ENCODE data around the gene BPGM. TPM values are rescaled to one million over a fixed set of nuclear protein-coding genes. Genes with fewer than 3 reads are reported as not detected.

Gene BPGM
- total and polyA plus RNA-seq, 2 experiments from 2014 or later, result 16.9 TPM

- Histone ChIP-seq H3K27me3 (ENCODE audit: insufficient read depth) (no peaks in the 10 kb centered on the region), H3K27ac (ENCODE audit: low read depth) (no peak overlapping the region), H3K4me1 (ENCODE audit: insufficient read depth) (no peaks in the 10 kb centered on the region), H4K20me1 (replicated peaks; ENCODE audit: insufficient read depth) (no peaks in the 10 kb centered on the region), H3F3A (replicated peaks; ENCODE audit: low read depth) (no peaks in the 10 kb centered on the region), H2AFZ (no peak overlapping the region), H3K9me2 (ENCODE audit: insufficient read depth) (peaks cover 12% of the 10 kb centered on the region), H3K4me2 (no peak overlapping the region), H3K36me3 (ENCODE audit: insufficient read depth) (no peaks in the 10 kb centered on the region), H3K79me2 (replicated peaks; ENCODE audit: insufficient read depth) (no peaks in the 10 kb centered on the region), H3K4me3 (no peak overlapping the region)
- H3K9me3 Mint-ChIP-seq, result no peaks in the 10 kb centered on the region
- H3K4me3 Mint-ChIP-seq, result no peak overlapping the region
- DNase-seq (ENCODE audit: low spot score) (no peak), ATAC-seq (no peak)
- no peak overlapping the region for H3K27ac Mint-ChIP-seq
- H3K36me3 Mint-ChIP-seq (ENCODE audit: low read depth), result no peaks in the 10 kb centered on the region
- no peaks in the 10 kb centered on the region for H3K4me1 Mint-ChIP-seq
- no peaks in the 10 kb centered on the region for H3K27me3 Mint-ChIP-seq (ENCODE audit: insufficient read depth, low read depth, poor library complexity)
- TF ChIP-seq ETS1 (IDR thresholded peaks at IDR 0.05) (no peak), ZNF114 (CRISPR knock-in tag; IDR thresholded peaks at IDR 0.05) (no peak), REST (IDR thresholded peaks at IDR 0.05; ENCODE audit: unreplicated experiment) (no peak), JUNB (IDR thresholded peaks at IDR 0.05; ENCODE audit: unreplicated experiment) (no peak), EZH2 (IDR thresholded peaks at IDR 0.05; ENCODE audit: low read depth, unreplicated experiment) (no peak), ZNF462 (CRISPR knock-in tag; IDR thresholded peaks at IDR 0.05) (no peak), POLR2AphosphoS5 (IDR thresholded peaks at IDR 0.05; ENCODE audit: low read depth) (no peak), STAT1 (IDR thresholded peaks at IDR 0.05; ENCODE audit: unreplicated experiment) (no peak), CREB1 (CRISPR knock-in tag; IDR thresholded peaks at IDR 0.05; ENCODE audit: low read depth) (no peak)
These were observed 30.0 kb upstream of the BPGM start for GRCh38 chr7:134616611-134617010.
